ENCODE measurements around the gene PPIL6. TPM values are rescaled to one million over a fixed set of nuclear protein-coding genes. Genes with fewer than 3 reads are reported as not detected.
A peak's percentile ranks its signal among the peaks of the same experiment; 100 is the strongest.

Gene PPIL6
- total RNA-seq, 2 donors from 2014 or later: 6.9 to 9.1 TPM

GRCh38 chr6:109453594-109454495 is 13.4 kb upstream of the PPIL6 start:
- Histone ChIP-seq H3K36me3 (no peaks in the 10 kb centered on the region), H3K4me3 (peak overlapping the region in 1 of 2 donors; percentile 82), H3K9me3 (no peaks in the 10 kb centered on the region), H3K27me3 (no peaks in the 10 kb centered on the region), H3K27ac (peak overlapping the region; percentile 74 to 77), H3K4me1 (peaks cover 0 to 32% of the 10 kb centered on the region in 2 donors)
- DNase-seq (ENCODE audit: low spot score): no peak
- no peak for TF ChIP-seq CTCF (IDR thresholded peaks at IDR 0.05)

- no peak overlapping the region for H3K4me3 ChIP-seq
- no peak for DNase-seq (ENCODE audit: low spot score)
- no peaks in the 10 kb centered on the region for H3K9me3 ChIP-seq
- no peak overlapping the region for H3K27ac ChIP-seq
- TF ChIP-seq CTCF (IDR thresholded peaks at IDR 0.05): no peak
- H3K27me3 ChIP-seq: no peaks in the 10 kb centered on the region
- H3K36me3 ChIP-seq: no peaks in the 10 kb centered on the region
- peaks cover 0 to 32% of the 10 kb centered on the region in 2 donors for H3K4me1 ChIP-seq
These were observed 12.7 kb upstream of the PPIL6 start for GRCh38 chr6:109453156-109453555.

GRCh38 chr6:109452181-109452580 is 11.8 kb upstream of the PPIL6 start:
- Histone ChIP-seq H3K9me3 (no peaks in the 10 kb centered on the region), H3K27me3 (no peaks in the 10 kb centered on the region), H3K4me3 (no peak overlapping the region), H3K4me1 (peaks cover 0 to 28% of the 10 kb centered on the region in 2 donors), H3K36me3 (no peaks in the 10 kb centered on the region), H3K27ac (no peak overlapping the region)
- DNase-seq (ENCODE audit: low spot score): no peak
- TF ChIP-seq CTCF (IDR thresholded peaks at IDR 0.05): no peak

- no peak overlapping the region for H3K4me3 ChIP-seq
- no peaks in the 10 kb centered on the region for H3K9me3 ChIP-seq
- TF ChIP-seq CTCF (IDR thresholded peaks at IDR 0.05): no peak
- no peak for DNase-seq (ENCODE audit: low spot score)
- no peak overlapping the region for H3K27ac ChIP-seq
- no peaks in the 10 kb centered on the region for H3K27me3 ChIP-seq
- H3K36me3 ChIP-seq: no peaks in the 10 kb centered on the region
- peaks cover 0 to 20% of the 10 kb centered on the region in 2 donors for H3K4me1 ChIP-seq
These were observed 10.9 kb upstream of the PPIL6 start for GRCh38 chr6:109451376-109451775.

- no peak for DNase-seq (ENCODE audit: low spot score)
- Histone ChIP-seq H3K4me3 (no peak overlapping the region), H3K9me3 (no peaks in the 10 kb centered on the region), H3K27me3 (no peaks in the 10 kb centered on the region), H3K4me1 (peaks cover 0 to 15% of the 10 kb centered on the region in 2 donors), H3K36me3 (no peaks in the 10 kb centered on the region), H3K27ac (no peak overlapping the region)
- no peak for TF ChIP-seq CTCF (IDR thresholded peaks at IDR 0.05)
These were observed 10.4 kb upstream of the PPIL6 start for GRCh38 chr6:109450801-109451200.
